ENCODE measurements around the gene BIRC2.

Gene BIRC2

GRCh38 chr11:102401905-102402304, 54.9 kb downstream of the BIRC2 start:
- no peak for DNase-seq (ENCODE audit: low read depth in 2 of 2)

- no peak for DNase-seq (ENCODE audit: low read depth in 2 of 2)
Measured at GRCh38 chr11:102402548-102402947, 55.5 kb downstream of the BIRC2 start.

GRCh38 chr11:102405501-102405900, 58.5 kb downstream of the BIRC2 start:
- no peak for DNase-seq (ENCODE audit: low read depth in 2 of 2)

- DNase-seq (ENCODE audit: low read depth in 2 of 2) = no peak
Measured at GRCh38 chr11:102406099-102406498, 59.1 kb downstream of the BIRC2 start.

GRCh38 chr11:102407901-102408300, 60.9 kb downstream of the BIRC2 start:
- no peak for DNase-seq (ENCODE audit: low read depth in 2 of 2)

- no peak for DNase-seq (ENCODE audit: low read depth in 2 of 2)
Measured at GRCh38 chr11:102408339-102408738, 61.3 kb downstream of the BIRC2 start.

- DNase-seq (ENCODE audit: low read depth in 2 of 2) = no peak
Measured at GRCh38 chr11:102410382-102410784, 63.4 kb downstream of the BIRC2 start.

- no peak for DNase-seq (ENCODE audit: low read depth in 2 of 2)
Measured at GRCh38 chr11:102411142-102411541, 64.1 kb downstream of the BIRC2 start.

- DNase-seq (ENCODE audit: low read depth in 2 of 2) = no peak
Measured at GRCh38 chr11:102413497-102413896, 66.5 kb downstream of the BIRC2 start.

- no peak for DNase-seq (ENCODE audit: low read depth in 2 of 2)
Measured at GRCh38 chr11:102414559-102414958, 67.5 kb downstream of the BIRC2 start.

GRCh38 chr11:102415304-102415916, 68.4 kb downstream of the BIRC2 start:
- DNase-seq (ENCODE audit: low read depth in 2 of 2) = no peak

- DNase-seq (ENCODE audit: low read depth in 2 of 2) = no peak
Measured at GRCh38 chr11:102416976-102417375, 70.0 kb downstream of the BIRC2 start.

GRCh38 chr11:102419181-102419580, 72.2 kb downstream of the BIRC2 start:
- DNase-seq (ENCODE audit: low read depth in 2 of 2) = no peak

- DNase-seq (ENCODE audit: low read depth in 2 of 2) = no peak
Measured at GRCh38 chr11:102420547-102420946, 73.5 kb downstream of the BIRC2 start.

- no peak for DNase-seq (ENCODE audit: low read depth in 2 of 2)
Measured at GRCh38 chr11:102421261-102421660, 74.2 kb downstream of the BIRC2 start.

GRCh38 chr11:102422817-102423712, 76.1 kb downstream of the BIRC2 start:
- DNase-seq (ENCODE audit: low read depth in 2 of 2) = no peak

GRCh38 chr11:102423936-102424335, 76.9 kb downstream of the BIRC2 start:
- no peak for DNase-seq (ENCODE audit: low read depth in 2 of 2)

- no peak for DNase-seq (ENCODE audit: low read depth in 2 of 2)
Measured at GRCh38 chr11:102426000-102426399, 79.0 kb downstream of the BIRC2 start.

GRCh38 chr11:102426570-102426969, 79.6 kb downstream of the BIRC2 start:
- no peak for DNase-seq (ENCODE audit: low read depth in 2 of 2)

GRCh38 chr11:102427068-102427467, 80.1 kb downstream of the BIRC2 start:
- no peak for DNase-seq (ENCODE audit: low read depth in 2 of 2)
